Astrocyte (in vitro differentiated cells and primary cell): ENCODE measurements around the gene OGFOD2. TPM values are rescaled to one million over a fixed set of nuclear protein-coding genes. Genes with fewer than 3 reads are reported as not detected.

Source experiments
- DNase-seq: peaks from one replicate; pipeline ENCODE4 v3.0.0-alpha.2; 2010; ENCODE audit warnings: low read depth
- FAIRE-seq: peaks from 2 replicates; lab custom pipeline; 2011; peaks lifted over from hg19 to GRCh38; lab: Jason Lieb, UNC
- H2AFZ ChIP-seq: 2 replicates; pipeline ENCODE4 v1.6.0; 2012; ENCODE audit warnings: low read depth, low read length, inconsistent platforms
- H3K27ac ChIP-seq: 2 replicates; pipeline ENCODE4 v1.5.1; 2011; ENCODE audit warnings: low read depth, low read length, inconsistent platforms
- H3K27me3 ChIP-seq: 2 replicates; pipeline ENCODE4 v1.6.0; 2011; ENCODE audit warnings: low read length, inconsistent platforms; ENCODE audit not compliant: insufficient read depth
- H3K36me3 ChIP-seq: 2 replicates; pipeline ENCODE4 v1.5.1; 2011; ENCODE audit warnings: low read length, inconsistent platforms; ENCODE audit not compliant: insufficient read depth
- H3K4me1 ChIP-seq: 2 replicates; pipeline ENCODE4 v1.5.1; 2011; ENCODE audit warnings: low read length, inconsistent platforms; ENCODE audit not compliant: insufficient read depth
- H3K4me2 ChIP-seq: 2 replicates; pipeline ENCODE4 v1.6.0; 2012; ENCODE audit warnings: low read length, inconsistent platforms
- H3K4me3 ChIP-seq: 2 replicates; pipeline ENCODE4 v1.5.1; 2011; ENCODE audit warnings: low read depth, mild to moderate bottlenecking, low read length, inconsistent platforms; ENCODE audit not compliant: insufficient read depth
- H3K79me2 ChIP-seq: 2 replicates; pipeline ENCODE4 v1.6.0; 2012; ENCODE audit warnings: mild to moderate bottlenecking, low read length, inconsistent platforms; ENCODE audit not compliant: insufficient read depth
- H3K9ac ChIP-seq: 2 replicates; pipeline ENCODE4 v1.6.0; 2012; ENCODE audit warnings: mild to moderate bottlenecking, low read length, inconsistent platforms
- H3K9me3 ChIP-seq: 2 replicates; pipeline ENCODE4 v1.5.1; 2012; ENCODE audit warnings: low read depth, mild to moderate bottlenecking, low read length, inconsistent platforms; ENCODE audit not compliant: insufficient read depth
- H4K20me1 ChIP-seq: 2 replicates; pipeline ENCODE4 v1.6.0; 2012; ENCODE audit warnings: low read length, inconsistent platforms; ENCODE audit not compliant: insufficient read depth
- H3K27ac Mint-ChIP-seq: one replicate; pipeline ENCODE4 v1.8.0; 2021; ENCODE audit warnings: mild to moderate bottlenecking, mixed read lengths; ENCODE audit not compliant: unreplicated experiment
- H3K27me3 Mint-ChIP-seq: one replicate; pipeline ENCODE4 v1.8.0; 2021; ENCODE audit warnings: low read depth, mixed read lengths; ENCODE audit not compliant: unreplicated experiment
- H3K36me3 Mint-ChIP-seq: one replicate; pipeline ENCODE4 v1.8.0; 2021; ENCODE audit warnings: low read depth, mixed read lengths; ENCODE audit not compliant: unreplicated experiment
- H3K4me1 Mint-ChIP-seq: one replicate; pipeline ENCODE4 v1.8.0; 2021; ENCODE audit warnings: low read depth, mixed read lengths; ENCODE audit not compliant: unreplicated experiment
- H3K4me3 Mint-ChIP-seq: one replicate; pipeline ENCODE4 v1.8.0; 2021; ENCODE audit warnings: mild to moderate bottlenecking, moderate library complexity, mixed read lengths; ENCODE audit not compliant: unreplicated experiment
- H3K9me3 Mint-ChIP-seq: one replicate; pipeline ENCODE4 v1.8.0; 2021; ENCODE audit warnings: mild to moderate bottlenecking, mixed read lengths; ENCODE audit not compliant: unreplicated experiment
- CTCF ChIP-seq: IDR thresholded peaks from 2 replicates; pipeline ENCODE4 v1.5.1; 2011; ENCODE audit warnings: low read depth, mild to moderate bottlenecking, inconsistent platforms, low read length, moderate library complexity; ENCODE audit not compliant: insufficient read depth
- EZH2 ChIP-seq: IDR thresholded peaks from 2 replicates; pipeline ENCODE4 v1.6.1; 2012; ENCODE audit warnings: mild to moderate bottlenecking, low read length, inconsistent platforms; ENCODE audit not compliant: insufficient read depth
- total RNA-seq: library from RNA; stranded (reverse); gene quantifications from 2 replicates; pipeline ENCODE4 v1.2.1, GENCODE V29; 2021

The OGFOD2 gene
- total RNA-seq, 1 donor from 2014 or later: 13.3 TPM

GRCh38 chr12:122961531-122962329 is 13.3 kb upstream of the OGFOD2 start:
- no peak for FAIRE-seq
- Histone ChIP-seq H2AFZ (no peak overlapping the region), H3K27me3 (no peaks in the 10 kb centered on the region), H3K4me3 (no peak overlapping the region), H3K79me2 (no peaks in the 10 kb centered on the region), H3K27ac (no peak overlapping the region), H3K9ac (no peak overlapping the region), H3K4me1 (peaks cover 23% of the 10 kb centered on the region), H4K20me1 (peaks cover 28% of the 10 kb centered on the region), H3K4me2 (no peak overlapping the region), H3K9me3 (no peaks in the 10 kb centered on the region), H3K36me3 (no peaks in the 10 kb centered on the region)
- peaks cover 2% of the 10 kb centered on the region for H3K36me3 Mint-ChIP-seq
- H3K4me1 Mint-ChIP-seq: peaks cover 2% of the 10 kb centered on the region
- H3K9me3 Mint-ChIP-seq: no peaks in the 10 kb centered on the region
- no peak overlapping the region for H3K4me3 Mint-ChIP-seq
- H3K27ac Mint-ChIP-seq: no peak overlapping the region
- peak; percentile 57 for DNase-seq
- no peak for TF ChIP-seq EZH2
- TF ChIP-seq CTCF: no peak
- H3K27me3 Mint-ChIP-seq: no peaks in the 10 kb centered on the region

- H4K20me1 ChIP-seq: peaks cover 28% of the 10 kb centered on the region
- H3K27ac ChIP-seq: no peak overlapping the region
- peaks cover 2% of the 10 kb centered on the region for H3K36me3 Mint-ChIP-seq
- H3K4me1 ChIP-seq: peaks cover 23% of the 10 kb centered on the region
- no peaks in the 10 kb centered on the region for H3K9me3 ChIP-seq
- no peaks in the 10 kb centered on the region for H3K27me3 Mint-ChIP-seq
- FAIRE-seq (no peak), DNase-seq (peak; percentile 44)
- H3K36me3 ChIP-seq: no peaks in the 10 kb centered on the region
- no peak for TF ChIP-seq CTCF
- no peak for TF ChIP-seq EZH2
- no peak overlapping the region for H3K4me3 ChIP-seq
- no peak overlapping the region for H3K9ac ChIP-seq
- no peaks in the 10 kb centered on the region for H3K9me3 Mint-ChIP-seq
- H3K27ac Mint-ChIP-seq: no peak overlapping the region
- H3K4me1 Mint-ChIP-seq: peaks cover 2% of the 10 kb centered on the region
- H3K79me2 ChIP-seq: no peaks in the 10 kb centered on the region
- no peaks in the 10 kb centered on the region for H3K27me3 ChIP-seq
- no peak overlapping the region for H2AFZ ChIP-seq
- H3K4me2 ChIP-seq: peak overlapping the region; percentile 49
- H3K4me3 Mint-ChIP-seq: no peak overlapping the region
Observed at GRCh38 chr12:122963941-122964265, 11.1 kb upstream of the OGFOD2 start.
